Measurements from ENCODE around the gene ADAMTSL1.

The ADAMTSL1 gene

DNA sequence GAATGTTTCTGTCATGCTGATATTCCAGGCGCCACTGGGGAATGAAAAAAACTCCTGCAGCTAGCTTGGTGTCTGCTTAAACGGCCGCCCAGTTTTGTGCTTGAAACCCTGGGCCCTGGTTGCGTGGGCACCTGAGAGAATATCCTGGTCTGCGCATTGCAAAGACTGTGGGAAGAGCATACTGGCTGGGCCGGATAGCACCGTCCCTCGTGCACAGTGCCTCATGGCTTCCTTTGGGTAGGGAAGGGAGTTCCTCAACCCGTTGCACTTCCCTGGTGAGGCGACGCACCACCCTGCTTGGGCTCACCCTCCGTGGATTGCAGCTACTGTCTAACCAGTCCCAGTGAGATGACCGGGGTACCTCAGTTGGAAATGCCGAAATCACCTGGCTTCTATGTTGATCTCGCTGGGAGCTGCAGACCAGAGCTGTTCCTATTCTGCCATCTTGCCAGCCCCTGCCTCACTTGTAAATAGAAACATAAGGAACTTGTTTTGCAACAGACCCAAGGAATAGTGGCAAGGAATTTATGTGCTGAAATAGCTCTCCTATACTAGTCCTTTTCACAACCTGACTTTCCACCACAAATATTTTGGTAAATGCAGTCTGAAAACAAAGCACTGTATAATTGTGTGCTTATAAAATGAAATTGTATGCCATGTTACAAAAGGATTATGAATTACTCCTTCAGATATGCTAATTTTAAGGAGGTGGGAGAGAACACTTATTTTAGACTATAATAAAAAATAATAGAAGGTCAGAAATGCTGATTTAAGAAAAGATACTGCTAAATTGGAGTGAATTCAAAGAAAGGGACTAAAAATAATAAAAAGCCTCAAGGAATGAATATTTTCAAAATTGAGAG, 90.3 kb downstream of the ADAMTSL1 start:
- no peak for DNase-seq (ENCODE audit: low read depth)
- TF ChIP-seq CTCF (IDR thresholded peaks at IDR 0.05; ENCODE audit: low read depth, low read length, missing control alignments) = no peak

GRCh38 chr9:18566121-18566520, 92.2 kb downstream of the ADAMTSL1 start:
- H3K4me3 ChIP-seq (ENCODE audit: low read depth, low read length) = no peak overlapping the region
- DNase-seq (ENCODE audit: low read depth) = no peak
- no peak for TF ChIP-seq CTCF (IDR thresholded peaks at IDR 0.05; ENCODE audit: low read depth, low read length, missing control alignments)

More for the DNA sequence above, 90.3 kb downstream of the ADAMTSL1 start:
- H3K4me3 ChIP-seq (ENCODE audit: low read depth, low read length) = no peak overlapping the region

DNA sequence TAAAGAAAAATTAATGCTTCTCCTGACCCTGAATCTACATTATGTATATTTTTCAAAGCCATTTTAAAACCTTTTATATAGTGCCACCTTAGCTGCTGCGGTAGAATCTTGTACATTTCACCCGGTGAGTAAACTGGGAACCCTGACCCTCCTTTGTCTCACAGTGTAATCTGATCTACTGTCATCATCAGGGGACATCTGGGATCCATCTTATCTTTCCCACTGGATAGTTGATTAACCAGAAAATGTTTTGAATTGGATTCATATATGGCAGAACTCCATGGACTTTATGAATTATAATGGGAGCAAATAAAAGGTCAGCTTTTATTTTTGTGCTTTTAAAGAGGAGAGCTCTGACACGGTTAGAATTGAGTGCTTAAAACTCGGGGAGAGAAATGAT, 95.0 kb downstream of the ADAMTSL1 start:
- no peak for TF ChIP-seq CTCF (IDR thresholded peaks at IDR 0.05; ENCODE audit: low read depth, low read length, missing control alignments)

DNA sequence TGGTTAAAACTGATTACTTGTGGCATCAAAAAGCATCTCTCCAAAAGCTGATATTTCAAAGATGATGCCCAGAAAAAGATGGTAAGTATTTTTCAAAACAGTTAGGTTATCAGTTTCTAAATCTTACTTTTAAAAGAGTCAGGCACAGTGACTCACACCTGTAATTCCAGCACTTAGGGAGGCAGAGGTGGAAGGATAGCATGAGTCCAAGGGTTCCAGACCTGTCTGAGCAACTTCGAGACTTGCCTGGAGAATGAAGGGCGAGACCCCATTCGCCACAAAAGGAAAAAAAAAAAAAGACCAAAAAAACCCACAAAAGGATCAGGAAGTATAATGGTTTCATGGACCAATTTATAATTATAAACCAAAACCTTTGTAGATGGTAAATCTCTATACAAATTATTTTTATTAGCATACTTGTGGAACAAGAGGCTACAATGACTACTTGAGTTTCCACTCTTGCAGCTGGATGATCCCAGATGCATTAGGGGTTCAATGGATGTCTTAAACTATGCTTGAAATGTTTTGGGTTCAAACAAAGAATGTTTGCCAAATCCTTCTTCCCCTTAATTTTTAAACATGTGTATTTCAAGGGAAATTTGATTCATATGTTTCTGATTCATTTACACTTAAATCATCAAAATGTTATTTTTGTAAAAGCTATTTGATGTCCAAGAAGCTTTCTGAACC, 96.1 kb downstream of the ADAMTSL1 start:
- TF ChIP-seq CTCF (IDR thresholded peaks at IDR 0.05; ENCODE audit: low read depth, low read length, missing control alignments) = no peak
- DNase-seq (ENCODE audit: low read depth) = no peak
- no peak overlapping the region for H3K4me3 ChIP-seq (ENCODE audit: low read depth, low read length)

More for the DNA sequence above, 95.0 kb downstream of the ADAMTSL1 start:
- no peak overlapping the region for H3K4me3 ChIP-seq (ENCODE audit: low read depth, low read length)
- DNase-seq (ENCODE audit: low read depth) = no peak

DNA sequence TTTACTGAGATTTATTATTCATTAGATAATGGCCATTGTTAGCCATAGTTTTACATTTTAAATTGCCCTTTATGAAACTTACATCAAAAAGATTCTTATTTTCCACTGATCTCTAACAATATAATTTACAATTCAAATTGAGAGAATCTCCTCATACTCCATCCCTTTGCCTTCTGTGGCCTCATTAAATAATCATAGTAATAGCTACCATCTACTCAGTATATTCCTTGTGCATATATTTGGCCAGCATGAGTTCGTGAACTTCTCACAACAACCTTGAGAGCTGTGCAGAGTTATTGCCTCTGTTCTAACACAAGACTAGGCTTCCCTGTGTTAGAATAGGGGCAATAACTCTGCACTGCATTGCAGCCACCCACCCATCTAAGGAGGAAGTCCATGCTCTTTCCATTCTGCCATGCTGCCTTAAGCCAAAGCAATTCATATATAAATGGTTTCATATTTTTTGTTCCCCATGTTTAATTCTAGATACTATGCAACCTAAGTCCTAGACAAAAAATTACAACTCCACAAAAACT, 99.1 kb downstream of the ADAMTSL1 start:
- H3K4me3 ChIP-seq (ENCODE audit: low read depth, low read length) = no peak overlapping the region
- TF ChIP-seq CTCF (IDR thresholded peaks at IDR 0.05; ENCODE audit: low read depth, low read length, missing control alignments) = no peak

DNA sequence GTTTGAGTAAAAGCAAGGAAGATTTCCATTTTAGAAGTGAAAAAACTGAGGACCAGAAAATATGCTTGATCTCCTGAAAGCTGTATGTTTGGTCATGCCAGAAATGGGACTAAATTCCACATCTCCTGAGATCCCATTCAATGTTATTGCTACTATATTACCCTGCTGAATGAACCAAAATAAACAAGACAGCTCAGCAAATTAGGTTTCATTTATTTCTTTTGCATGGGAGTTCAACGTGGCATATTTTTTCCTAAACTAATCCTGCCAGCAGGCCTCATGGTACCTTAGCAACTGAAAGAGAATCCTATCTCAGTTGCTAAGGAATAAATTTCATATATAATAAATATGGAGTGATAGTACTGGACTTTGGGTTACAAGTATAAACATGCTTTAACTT, 101.7 kb downstream of the ADAMTSL1 start:
- DNase-seq (ENCODE audit: low read depth) = no peak
- TF ChIP-seq CTCF (IDR thresholded peaks at IDR 0.05; ENCODE audit: low read depth, low read length, missing control alignments) = no peak
- H3K4me3 ChIP-seq (ENCODE audit: low read depth, low read length) = no peak overlapping the region

More for the DNA sequence above, 99.1 kb downstream of the ADAMTSL1 start:
- no peak for DNase-seq (ENCODE audit: low read depth)

Data from GM12864 (cell line).